SK-N-SH treated with all-trans-retinoic acid at 6 μM for 48 hours (cell line): ENCODE data around the gene TECTB.

Source experiments
- ATAC-seq: fragments of 200-7000 bp; cut with Tn5 transposase; 3 replicates; pipeline ENCODE4 v1.9.1; 2020; ENCODE audit warnings: mild to moderate bottlenecking, moderate library complexity
- ARNTL ChIP-seq: fragments of 450-650 bp; formaldehyde crosslinking; IDR thresholded peaks from 2 replicates; pipeline ENCODE4 v1.5.0; 2020; ENCODE audit warnings: low read depth, mild to moderate bottlenecking, moderate library complexity, borderline replicate concordance
- BACH2 ChIP-seq: fragments of 250-450 bp; sonication (Bioruptor Pico); IDR thresholded peaks from 2 replicates; pipeline ENCODE4 v1.9.0; 2021; ENCODE audit warnings: mild to moderate bottlenecking, borderline replicate concordance
- CREB5 ChIP-seq: fragments of 250-450 bp; sonication (Bioruptor Pico); IDR thresholded peaks from 2 replicates; pipeline ENCODE4 v1.5.1; 2020; ENCODE audit warnings: low read depth, mild to moderate bottlenecking, moderate library complexity
- CSDC2 ChIP-seq: fragments of 250-450 bp; sonication (Bioruptor Pico); IDR thresholded peaks from 2 replicates; pipeline ENCODE4 v1.5.0; 2020; ENCODE audit warnings: mild to moderate bottlenecking, moderate library complexity
- CSRNP3 ChIP-seq: fragments of 250-450 bp; sonication (Bioruptor Pico); IDR thresholded peaks from 2 replicates; pipeline ENCODE4 v1.5.1; 2021; ENCODE audit warnings: mild to moderate bottlenecking, moderate library complexity
- ESRRG ChIP-seq: fragments of 250-450 bp; sonication (Bioruptor Pico); IDR thresholded peaks from 2 replicates; pipeline ENCODE4 v1.6.1; 2021; ENCODE audit warnings: mild to moderate bottlenecking
- GLIS3 ChIP-seq: fragments of 250-450 bp; sonication (Bioruptor Pico); IDR thresholded peaks from 2 replicates; pipeline ENCODE4 v1.5.0; 2020; ENCODE audit warnings: mild to moderate bottlenecking, moderate library complexity
- ISL1 ChIP-seq: fragments of 250-450 bp; sonication (Bioruptor Pico); IDR thresholded peaks from 2 replicates; pipeline ENCODE4 v2.1.2; 2022; ENCODE audit warnings: mild to moderate bottlenecking, moderate library complexity
- OSR1 ChIP-seq: fragments of 250-450 bp; sonication (Bioruptor Pico); IDR thresholded peaks from 2 replicates; pipeline ENCODE4 v1.8.0; 2022; ENCODE audit warnings: moderate library complexity, mild to moderate bottlenecking, inconsistent platforms
- PATZ1 ChIP-seq: fragments of 250-450 bp; sonication (Bioruptor Pico); IDR thresholded peaks from 2 replicates; pipeline ENCODE4 v1.8.0; 2020; ENCODE audit warnings: mild to moderate bottlenecking, moderate library complexity, borderline replicate concordance
- POU6F1 ChIP-seq: fragments of 250-450 bp; sonication (Bioruptor Pico); IDR thresholded peaks from 2 replicates; pipeline ENCODE4 v1.8.0; 2021; ENCODE audit warnings: low read depth, mild to moderate bottlenecking, moderate library complexity, borderline replicate concordance
- PPARA ChIP-seq: fragments of 250-450 bp; sonication (Bioruptor Pico); IDR thresholded peaks from 2 replicates; pipeline ENCODE4 v1.5.0; 2020; ENCODE audit warnings: mild to moderate bottlenecking, borderline replicate concordance
- RARB ChIP-seq: fragments of 250-450 bp; sonication (Bioruptor Pico); IDR thresholded peaks from 2 replicates; pipeline ENCODE4 v1.8.0; 2021; ENCODE audit warnings: mild to moderate bottlenecking, moderate library complexity
- SNAI2 ChIP-seq: fragments of 250-450 bp; sonication (Bioruptor Pico); IDR thresholded peaks from 2 replicates; pipeline ENCODE4 v1.5.0; 2020; ENCODE audit warnings: mild to moderate bottlenecking, moderate library complexity
- TCF4 ChIP-seq: fragments of 250-450 bp; sonication (Bioruptor Pico); IDR thresholded peaks from 2 replicates; pipeline ENCODE4 v1.8.0; 2021; ENCODE audit warnings: mild to moderate bottlenecking, moderate library complexity, borderline replicate concordance
- TOX ChIP-seq: fragments of 250-450 bp; sonication (Bioruptor Pico); IDR thresholded peaks from 2 replicates; pipeline ENCODE4 v1.8.0; 2021; ENCODE audit warnings: mild to moderate bottlenecking, moderate library complexity, borderline replicate concordance
- TSHZ2 ChIP-seq: fragments of 250-450 bp; sonication (Bioruptor Pico); IDR thresholded peaks from 2 replicates; pipeline ENCODE4 v1.5.0; 2020; ENCODE audit warnings: mild to moderate bottlenecking, moderate library complexity
- ZC3H10 ChIP-seq: fragments of 250-450 bp; sonication (Bioruptor Pico); IDR thresholded peaks from 2 replicates; pipeline ENCODE4 v1.5.1; 2021; ENCODE audit warnings: mild to moderate bottlenecking, moderate library complexity
- ZFP3 ChIP-seq: fragments of 250-450 bp; sonication (Bioruptor Pico); IDR thresholded peaks from 2 replicates; pipeline ENCODE4 v1.5.0; 2020; ENCODE audit warnings: mild to moderate bottlenecking, moderate library complexity
- ZFP30 ChIP-seq: fragments of 450-650 bp; formaldehyde crosslinking; IDR thresholded peaks from 2 replicates; pipeline ENCODE4 v1.5.0; 2022; ENCODE audit warnings: mild to moderate bottlenecking, moderate library complexity
- ZNF70 ChIP-seq: fragments of 450-650 bp; formaldehyde crosslinking; IDR thresholded peaks from 2 replicates; pipeline ENCODE4 v1.5.0; 2020; ENCODE audit warnings: mild to moderate bottlenecking, moderate library complexity
- ZNF8 ChIP-seq: fragments of 450-650 bp; formaldehyde crosslinking; IDR thresholded peaks from 2 replicates; pipeline ENCODE4 v1.5.0; 2020; ENCODE audit warnings: mild to moderate bottlenecking, moderate library complexity

TECTB gene

GRCh38 chr10:112288486-112288885 lies 5.3 kb downstream of the TECTB start (continued):
- TF ChIP-seq CREB5 (CRISPR knock-in tag) (no peak), RARB (CRISPR knock-in tag) (no peak), SNAI2 (no peak), ARNTL (no peak), CSRNP3 (CRISPR knock-in tag) (no peak)
- TF ChIP-seq, all 23 proteins: peak for 0

- ATAC-seq = no peak
- TF ChIP-seq ISL1 (CRISPR knock-in tag) (no peak), OSR1 (no peak), SNAI2 (no peak), TOX (CRISPR knock-in tag) (no peak), ZC3H10 (CRISPR knock-in tag) (no peak), CSDC2 (CRISPR knock-in tag) (no peak), BACH2 (CRISPR knock-in tag) (no peak), GLIS3 (CRISPR knock-in tag) (no peak), ZFP3 (CRISPR knock-in tag) (no peak), POU6F1 (CRISPR knock-in tag) (no peak), TCF4 (CRISPR knock-in tag) (no peak), ZFP30 (CRISPR knock-in tag) (no peak), TSHZ2 (no peak), PATZ1 (no peak), ESRRG (CRISPR knock-in tag) (no peak), RARB (CRISPR knock-in tag) (no peak), ZNF8 (CRISPR knock-in tag) (no peak), PPARA (CRISPR knock-in tag) (no peak), ARNTL (no peak), CSRNP3 (CRISPR knock-in tag) (no peak)
These were observed 6.3 kb downstream of the TECTB start for GRCh38 chr10:112289373-112290053.

- no peak for ATAC-seq
- no peak for TF ChIP-seq TSHZ2
- no peak for TF ChIP-seq TOX (CRISPR knock-in tag)
- TF ChIP-seq BACH2 (CRISPR knock-in tag) = no peak
- no peak for TF ChIP-seq ZFP30 (CRISPR knock-in tag)
- no peak for TF ChIP-seq RARB (CRISPR knock-in tag)
- TF ChIP-seq ZNF70 (CRISPR knock-in tag) = no peak
- TF ChIP-seq ZNF8 (CRISPR knock-in tag) = no peak
- TF ChIP-seq ZC3H10 (CRISPR knock-in tag) = no peak
- no peak for TF ChIP-seq ESRRG (CRISPR knock-in tag)
- TF ChIP-seq PATZ1 = no peak
- TF ChIP-seq ARNTL = no peak
These were observed 6.8 kb downstream of the TECTB start for GRCh38 chr10:112290054-112290373.
